GM18907 (cell line): ENCODE measurements around the gene ERI3.

Experiments used
- ATAC-seq: cut with Tn5 transposase; IDR thresholded peaks from one replicate; pipeline ENCODE4 v1.9.1; 2021; ENCODE audit warnings: mild to moderate bottlenecking, moderate library complexity; ENCODE audit not compliant: unreplicated experiment

ERI3 gene, protein sequence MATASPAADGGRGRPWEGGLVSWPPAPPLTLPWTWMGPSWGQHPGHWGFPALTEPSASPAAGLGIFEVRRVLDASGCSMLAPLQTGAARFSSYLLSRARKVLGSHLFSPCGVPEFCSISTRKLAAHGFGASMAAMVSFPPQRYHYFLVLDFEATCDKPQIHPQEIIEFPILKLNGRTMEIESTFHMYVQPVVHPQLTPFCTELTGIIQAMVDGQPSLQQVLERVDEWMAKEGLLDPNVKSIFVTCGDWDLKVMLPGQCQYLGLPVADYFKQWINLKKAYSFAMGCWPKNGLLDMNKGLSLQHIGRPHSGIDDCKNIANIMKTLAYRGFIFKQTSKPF

DNA sequence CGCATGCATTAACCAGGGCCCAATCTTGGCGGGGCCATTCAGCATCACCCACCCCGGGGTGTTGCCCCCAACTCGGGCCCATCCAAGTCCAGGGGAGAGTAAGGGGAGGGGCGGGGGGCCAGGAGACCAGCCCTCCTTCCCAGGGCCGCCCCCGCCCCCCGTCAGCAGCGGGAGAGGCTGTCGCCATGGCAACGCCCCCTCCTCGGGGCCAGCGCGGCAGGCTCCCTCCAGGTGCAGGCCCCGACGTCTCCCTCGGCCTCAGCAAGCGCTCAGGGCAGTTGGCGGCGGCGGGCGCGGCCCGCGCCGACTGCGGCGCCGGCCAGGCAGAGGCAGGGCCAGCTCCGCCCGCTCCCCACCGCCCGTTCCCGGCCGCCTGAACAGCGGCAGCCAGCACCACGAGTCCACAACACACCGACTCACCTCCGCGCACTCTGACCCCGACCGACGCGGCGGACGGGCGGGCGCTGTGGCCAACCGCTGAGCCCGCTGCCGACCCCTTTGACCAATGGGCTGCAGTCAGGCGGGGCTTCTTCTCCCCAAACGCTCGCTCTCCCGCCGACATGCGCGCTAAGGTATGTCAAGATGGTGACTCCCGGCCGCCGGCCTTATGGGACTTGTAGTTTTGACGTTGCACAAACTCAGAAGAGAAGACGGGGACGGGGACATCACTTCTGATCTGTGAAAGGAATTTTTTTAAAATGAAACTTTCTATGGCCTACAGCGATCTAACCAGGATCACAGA lies at the start of gene ERI3:
Gene ERI3 (minus strand): TSS at position 418 of the 742 bp plus-strand sequence. CDS start 231 bp downstream, at position 187.
- ATAC-seq: peak; percentile 96

DNA sequence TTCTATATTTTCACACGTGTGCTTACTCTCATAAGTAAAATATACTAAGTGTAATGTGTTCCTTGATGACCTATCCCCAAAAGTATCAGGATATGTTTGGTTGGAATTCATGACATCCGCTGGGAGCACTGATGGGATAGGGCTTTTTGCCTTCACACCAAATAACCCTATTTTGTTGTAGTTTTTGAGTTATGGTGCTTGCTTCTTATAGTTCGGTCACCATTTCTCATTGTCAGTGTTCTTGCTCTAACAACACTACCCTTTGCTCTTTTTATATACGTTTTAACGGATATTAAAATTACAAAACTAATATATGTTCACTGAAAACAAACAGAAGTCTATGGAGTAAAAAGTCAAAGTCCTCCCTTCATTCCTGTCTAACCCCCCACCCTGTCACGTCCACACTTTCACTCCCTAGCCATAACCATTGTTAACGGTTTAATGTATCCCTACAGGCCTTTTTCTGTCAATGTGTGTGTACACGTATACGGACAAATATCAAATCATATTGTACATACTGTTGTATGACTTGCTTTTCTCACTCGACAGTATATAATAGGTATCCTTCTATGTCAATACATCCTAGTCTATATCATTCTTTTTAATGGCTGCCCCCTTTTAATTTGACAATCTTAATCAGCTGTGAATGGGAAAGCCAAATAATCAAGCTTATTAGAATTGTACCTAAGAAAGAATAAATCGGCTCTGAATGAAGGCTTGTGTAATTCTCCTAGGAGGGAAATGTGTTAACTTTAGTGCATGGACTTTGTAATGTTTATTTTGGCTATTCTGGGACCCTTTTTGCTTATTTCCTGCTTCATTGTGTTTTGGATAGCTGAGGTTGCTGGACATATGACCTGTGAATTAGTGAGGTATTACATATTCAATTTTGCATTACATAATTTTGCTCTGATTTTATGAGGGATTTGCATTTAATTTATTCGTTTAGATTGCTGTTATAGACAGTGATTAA lies 46.5 kb upstream of the ERI3 start:
- no peak for ATAC-seq

DNA sequence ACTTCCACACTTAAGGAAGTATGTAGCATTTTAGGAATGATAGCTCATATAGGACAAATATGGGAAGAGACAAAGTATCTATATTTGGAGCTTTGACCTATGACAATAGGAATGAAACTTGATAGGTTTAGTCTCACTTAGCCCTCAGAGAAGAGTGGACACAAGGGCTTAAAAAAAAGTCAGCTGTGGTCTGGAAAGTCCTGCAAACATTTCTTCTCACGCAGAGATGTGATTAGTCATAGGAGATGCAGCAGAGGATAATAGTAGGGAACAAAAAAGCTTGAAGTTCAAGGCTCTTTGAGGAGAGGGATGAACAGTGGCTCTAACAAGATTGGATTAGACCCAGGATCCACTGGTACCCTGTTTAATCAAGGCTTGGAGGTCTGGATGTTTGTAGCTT lies 35.2 kb upstream of the ERI3 start:
- no peak for ATAC-seq

DNA sequence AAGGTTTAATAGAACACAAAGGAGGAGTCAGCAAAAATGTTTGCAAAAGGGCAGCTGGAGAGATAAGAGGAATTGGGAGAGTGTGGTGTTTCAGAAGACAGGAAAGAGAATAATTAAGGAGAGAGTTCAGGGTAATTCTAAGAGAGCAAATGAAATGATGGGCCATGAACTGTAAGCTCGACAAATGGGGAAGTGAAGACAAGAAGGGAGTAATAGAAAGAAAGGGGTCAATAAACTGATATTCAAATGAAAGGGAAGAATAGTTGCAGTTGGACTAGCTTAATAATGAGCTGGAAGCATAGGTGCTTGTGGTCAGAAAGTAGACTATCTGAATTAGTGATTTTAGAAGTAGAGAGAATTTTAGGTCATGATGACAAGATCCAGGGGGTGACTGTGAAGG lies 34.4 kb upstream of the ERI3 start:
- ATAC-seq: no peak

DNA sequence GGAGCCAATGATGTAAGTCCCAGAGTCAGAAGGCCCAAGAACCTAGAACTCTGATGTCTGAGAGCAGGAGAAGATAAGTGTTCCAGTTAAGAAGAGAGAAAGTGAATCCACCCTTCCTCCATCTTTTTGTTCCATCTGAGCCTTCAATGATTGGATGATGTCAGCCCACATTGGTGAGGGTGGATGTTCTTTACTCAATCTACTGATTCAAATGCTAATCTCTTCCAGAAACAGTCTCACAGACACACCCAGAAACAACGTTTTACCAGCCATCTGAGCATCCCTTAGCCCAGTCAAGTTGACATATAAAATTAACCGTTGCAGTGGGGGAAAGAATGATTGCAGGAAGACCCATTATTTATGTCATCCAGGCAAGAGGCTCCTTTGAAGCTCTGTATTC lies 33.5 kb upstream of the ERI3 start:
- ATAC-seq: no peak

DNA sequence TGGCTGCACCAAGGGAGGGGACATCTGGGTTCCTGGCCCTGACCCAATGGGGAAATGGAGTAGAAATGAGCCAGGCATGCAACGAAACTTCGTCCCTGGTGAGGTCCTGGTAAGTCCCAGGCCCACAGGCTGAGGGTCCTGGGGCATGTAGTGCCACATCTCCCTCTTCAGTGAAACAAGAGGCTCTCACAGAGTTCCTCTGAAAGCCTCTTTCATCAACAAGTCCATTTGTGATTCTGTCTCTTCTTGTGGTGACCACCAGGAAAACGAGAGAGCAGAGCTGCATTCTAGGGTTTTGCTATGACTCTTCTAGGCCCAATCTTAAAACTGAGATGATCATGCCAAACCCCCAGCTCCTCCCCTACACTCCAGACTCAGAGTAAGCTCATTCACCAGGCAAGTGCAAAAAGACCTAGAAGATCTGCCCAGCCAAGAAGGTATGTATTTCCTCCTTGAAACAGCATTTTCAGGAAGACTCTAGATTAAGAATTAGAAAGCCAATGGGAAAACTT lies 25.7 kb upstream of the ERI3 start:
- no peak for ATAC-seq

DNA sequence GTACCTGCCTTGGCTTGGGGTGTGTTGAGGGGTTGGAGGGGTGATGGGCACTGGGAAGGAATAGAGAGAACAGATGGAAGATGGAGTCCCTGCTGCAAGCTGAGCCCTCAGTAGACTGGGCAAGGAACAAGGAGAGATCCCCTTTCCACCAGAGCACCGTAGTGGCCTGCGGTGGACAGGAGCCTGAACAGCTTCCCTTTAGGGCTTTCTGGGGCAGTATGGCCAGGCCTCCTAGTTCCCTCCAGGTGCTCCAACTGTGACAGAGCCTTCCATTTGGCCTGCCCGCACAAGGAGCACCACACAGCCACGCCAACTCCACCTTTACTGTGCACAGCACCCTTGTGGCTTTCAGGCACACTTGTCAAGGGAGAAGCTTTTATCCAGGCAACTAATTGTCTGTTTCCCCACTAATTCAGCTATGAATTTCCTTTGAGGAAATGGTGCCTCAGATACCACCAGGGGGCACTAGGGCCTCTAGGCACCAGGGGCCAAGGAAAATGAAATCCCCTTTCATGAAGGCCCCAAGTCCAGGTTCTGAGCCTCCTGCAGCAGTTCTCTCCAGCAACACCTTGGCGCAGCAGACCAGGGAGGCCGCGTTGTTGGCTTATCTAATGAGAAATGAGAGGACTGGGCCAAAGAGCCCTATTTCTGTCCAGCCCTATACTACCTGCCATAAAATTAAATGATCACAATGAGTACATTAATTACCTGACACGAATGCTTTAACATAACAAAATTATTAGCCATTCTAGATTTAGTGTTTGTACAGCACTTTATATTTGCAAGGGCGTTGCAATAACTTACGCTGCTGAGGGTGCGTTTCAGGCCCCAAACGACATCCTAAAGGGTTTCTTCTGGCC lies 23.1 kb upstream of the ERI3 start:
- ATAC-seq: no peak

DNA sequence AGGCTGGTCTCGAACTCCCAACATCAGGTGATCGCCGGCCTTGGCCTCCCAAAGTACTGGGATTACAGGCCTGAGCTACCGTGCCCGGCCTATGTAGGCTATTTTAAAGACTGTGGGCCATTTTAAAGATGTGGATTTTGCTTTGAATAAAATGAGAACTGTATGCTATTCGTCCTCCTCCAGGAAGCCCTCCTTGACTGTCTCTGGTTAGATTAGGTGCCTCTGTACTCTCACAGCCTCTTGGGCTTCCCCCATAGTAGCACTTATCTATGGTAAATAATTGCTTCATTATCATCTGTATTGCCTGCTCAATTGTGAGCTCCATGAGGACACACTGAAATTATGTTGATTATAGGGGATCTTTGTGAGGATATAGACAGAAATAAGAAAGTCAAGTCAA lies 20.5 kb upstream of the ERI3 start:
- no peak for ATAC-seq

DNA sequence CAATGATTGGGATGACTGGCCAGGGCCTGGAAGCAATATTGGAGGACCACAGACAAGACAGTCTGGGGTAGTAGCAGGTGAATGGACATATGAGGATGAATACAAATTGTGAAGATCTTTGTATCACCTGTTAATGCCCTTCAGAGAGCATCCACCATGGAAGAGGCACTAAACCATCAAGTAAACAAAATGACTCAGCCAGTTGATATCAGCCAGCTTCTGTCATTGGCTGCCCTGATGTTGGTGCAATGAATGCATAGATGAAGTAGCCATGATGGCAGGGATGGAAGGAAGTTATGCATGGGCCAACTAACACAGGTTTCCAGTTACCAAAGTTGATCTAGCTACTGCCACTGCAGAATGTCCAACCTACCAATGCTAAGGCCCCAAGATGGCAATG lies 16.1 kb upstream of the ERI3 start:
- ATAC-seq: no peak

DNA sequence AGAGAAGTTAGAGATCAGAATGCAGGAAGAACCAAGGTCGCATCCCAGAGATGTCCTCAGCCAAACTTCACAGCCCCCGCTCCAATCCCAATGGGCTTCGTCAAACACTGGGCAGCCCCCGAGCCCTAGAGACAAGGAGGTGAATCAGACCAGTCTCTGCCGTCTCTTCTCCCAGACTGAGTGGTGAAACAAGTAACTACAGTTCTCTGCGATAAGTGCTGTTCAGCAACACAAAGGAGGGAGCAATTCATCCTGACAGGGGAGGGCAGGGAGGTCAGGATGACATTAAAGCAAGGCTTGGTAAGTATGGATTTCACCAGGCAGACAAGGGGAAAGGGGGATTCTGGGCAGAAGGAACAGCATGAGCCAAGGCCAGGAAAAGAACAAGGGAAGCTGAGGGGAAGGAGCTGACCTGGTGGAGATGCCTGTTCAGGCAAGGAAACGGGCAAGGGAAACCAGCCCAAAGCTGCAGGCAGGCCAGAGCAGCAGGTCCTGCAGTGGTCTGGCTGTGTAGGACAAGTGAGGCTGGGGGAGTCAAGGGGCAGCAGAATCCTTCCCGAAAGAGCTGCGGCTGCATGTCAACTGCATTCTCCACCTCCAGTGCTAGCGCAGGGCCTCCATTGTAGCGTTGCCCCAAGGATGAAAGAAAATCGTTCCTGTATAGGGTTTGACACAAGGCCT lies 13.6 kb upstream of the ERI3 start:
- no peak for ATAC-seq

DNA sequence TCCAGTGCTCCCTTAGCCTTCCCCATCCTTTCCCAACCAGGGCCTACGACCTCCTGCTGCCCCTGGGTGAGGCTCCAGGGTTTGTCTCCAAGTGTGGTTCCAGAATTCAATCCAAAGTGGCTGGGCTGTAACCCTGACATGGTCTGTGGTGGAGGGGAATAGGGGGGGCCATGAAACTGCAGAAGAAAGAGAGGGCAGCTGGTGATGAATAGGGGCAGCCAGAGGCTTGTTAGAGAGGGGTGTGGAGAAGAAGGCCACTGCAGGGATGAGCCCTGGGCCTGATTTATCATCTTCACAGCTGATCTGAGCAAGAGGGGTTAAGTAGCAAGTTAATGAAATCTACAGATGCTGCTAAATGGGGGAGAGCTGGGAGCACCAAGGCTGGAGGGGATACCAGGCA lies 12.9 kb upstream of the ERI3 start:
- no peak for ATAC-seq

DNA sequence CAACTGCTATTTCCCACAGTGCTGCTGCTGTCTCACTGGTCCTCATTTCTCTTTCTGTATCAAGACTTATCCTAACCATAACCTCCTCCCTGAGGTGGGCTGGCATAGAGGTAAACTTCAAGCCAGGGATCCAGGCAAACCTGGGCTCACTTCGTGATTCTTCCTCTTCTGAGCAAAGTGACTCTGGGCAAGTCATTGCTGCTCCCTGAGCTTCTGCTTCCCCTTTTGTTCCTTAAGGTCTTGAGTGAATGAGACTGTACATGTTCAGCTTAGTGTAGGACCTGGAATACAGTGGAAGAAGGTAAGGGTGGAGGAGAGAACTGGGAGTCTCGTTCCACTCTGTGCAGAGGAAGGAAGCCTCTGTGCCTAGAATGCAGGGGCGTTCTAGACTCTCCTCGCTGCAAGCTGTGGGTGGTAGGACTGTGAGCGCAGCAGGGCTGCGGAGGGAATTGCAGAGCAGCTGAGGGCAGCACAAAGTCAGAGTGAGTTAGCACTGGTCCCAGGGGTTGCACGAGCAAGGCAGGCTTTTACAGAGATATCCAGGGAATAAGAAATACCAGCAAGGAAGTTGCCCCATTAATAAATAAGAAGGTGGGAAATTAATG lies 11.4 kb upstream of the ERI3 start:
- ATAC-seq: no peak

DNA sequence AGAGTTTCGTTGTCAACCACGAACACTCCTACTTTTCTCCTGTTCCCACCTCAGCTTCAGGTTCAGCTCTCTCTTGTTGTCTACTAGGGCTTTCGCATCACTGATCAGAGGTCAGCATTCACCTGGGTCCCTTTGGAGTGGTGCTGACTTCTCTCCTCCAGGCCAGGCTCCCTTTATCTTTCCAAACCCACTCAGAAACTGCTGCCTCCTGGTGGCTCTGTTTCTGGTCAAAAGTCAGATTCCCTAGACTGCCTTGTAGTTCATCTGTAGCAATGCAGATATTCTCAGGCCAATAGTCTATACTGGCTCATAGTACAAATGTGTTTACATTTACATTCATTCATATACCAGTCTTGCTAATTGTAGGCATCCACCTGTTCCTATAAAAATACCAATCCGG lies 6.4 kb upstream of the ERI3 start:
- ATAC-seq: no peak

DNA sequence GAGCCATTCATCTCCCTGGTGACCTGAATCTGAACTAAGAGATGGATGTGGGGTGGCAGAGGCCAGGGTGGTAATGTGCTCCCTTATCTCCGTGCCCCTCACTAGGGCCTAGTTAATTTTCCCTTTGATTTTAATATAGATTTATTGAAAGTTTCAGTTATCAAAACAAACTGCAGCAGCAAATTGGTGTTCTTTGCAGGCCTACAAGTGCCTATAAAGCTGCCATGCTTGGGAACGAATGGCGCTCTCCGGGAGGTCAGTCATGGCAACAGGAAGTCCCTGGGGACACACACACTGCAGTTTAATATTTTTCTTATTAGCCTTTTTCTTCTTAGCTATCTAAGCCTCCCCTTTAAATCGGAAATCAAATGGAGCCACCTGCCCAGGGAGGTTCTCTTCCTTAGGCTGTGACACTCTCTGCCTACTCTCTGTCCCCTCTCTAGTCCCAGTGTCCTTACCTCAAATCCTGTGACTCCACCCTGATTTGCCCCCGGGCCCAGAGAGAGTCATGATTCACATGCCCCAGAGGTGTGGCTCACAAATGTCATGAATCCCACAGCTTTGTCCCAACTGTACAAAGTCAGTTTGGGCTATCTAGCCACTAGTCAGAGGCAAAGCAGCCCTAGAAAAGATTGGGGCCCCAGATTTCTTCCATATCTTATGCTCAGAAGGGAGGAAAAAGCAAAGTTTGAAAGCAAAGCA lies 4.3 kb upstream of the ERI3 start:
- no peak for ATAC-seq

DNA sequence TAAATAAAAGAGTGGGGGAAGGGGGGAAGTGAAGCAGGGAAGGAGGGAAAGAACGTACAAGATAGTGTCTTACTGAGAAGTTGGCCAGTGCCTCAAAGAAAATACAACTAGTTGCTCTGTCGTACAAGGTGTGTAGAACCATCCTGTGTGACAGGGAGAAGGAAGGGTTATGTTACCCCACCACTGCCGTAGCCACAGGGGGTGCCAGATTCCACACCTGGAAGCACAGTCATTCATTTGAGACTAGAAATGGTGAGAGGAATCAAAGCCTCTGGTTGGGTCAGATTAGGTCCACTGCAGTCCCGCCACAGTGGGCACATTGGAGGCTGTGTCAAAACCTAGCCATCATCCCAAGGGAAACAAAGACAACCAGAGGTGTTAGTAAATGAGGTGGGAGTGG lies 2.7 kb upstream of the ERI3 start:
- no peak for ATAC-seq

DNA sequence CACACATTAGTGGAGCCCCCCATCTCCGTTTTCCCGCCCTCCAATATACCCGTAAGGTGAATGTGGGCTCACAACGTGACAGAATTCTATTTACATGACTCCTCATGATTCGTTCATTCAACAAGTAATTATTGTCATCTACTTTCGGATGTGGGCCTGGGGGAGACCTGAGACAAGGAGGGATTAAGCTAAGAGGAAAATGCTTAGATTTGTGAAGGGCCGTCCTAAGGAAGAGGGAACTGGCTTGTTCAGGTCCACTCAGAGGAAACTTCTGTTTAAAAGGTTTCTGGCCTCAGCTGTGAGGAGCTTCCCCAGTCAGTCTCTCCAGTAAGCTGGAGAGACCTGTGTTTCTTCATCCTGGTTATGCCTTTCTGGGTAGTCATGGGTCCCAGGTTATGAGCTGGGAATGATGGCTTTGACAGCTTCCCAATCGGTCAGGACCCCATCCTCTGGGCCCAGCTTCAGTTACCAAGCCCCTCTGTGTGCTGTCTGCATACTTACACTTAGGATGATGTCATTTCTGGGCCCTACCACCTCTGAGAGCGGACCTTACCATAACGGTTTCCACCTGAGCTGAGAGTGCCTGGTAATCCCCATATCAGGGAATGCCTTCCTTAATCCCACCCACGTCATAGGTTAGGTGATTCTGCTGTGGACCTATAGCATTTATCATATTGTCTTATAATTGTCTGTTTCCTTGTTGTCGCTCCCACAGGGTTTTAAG lies 687 bp upstream of the ERI3 start:
- ATAC-seq: no peak

DNA sequence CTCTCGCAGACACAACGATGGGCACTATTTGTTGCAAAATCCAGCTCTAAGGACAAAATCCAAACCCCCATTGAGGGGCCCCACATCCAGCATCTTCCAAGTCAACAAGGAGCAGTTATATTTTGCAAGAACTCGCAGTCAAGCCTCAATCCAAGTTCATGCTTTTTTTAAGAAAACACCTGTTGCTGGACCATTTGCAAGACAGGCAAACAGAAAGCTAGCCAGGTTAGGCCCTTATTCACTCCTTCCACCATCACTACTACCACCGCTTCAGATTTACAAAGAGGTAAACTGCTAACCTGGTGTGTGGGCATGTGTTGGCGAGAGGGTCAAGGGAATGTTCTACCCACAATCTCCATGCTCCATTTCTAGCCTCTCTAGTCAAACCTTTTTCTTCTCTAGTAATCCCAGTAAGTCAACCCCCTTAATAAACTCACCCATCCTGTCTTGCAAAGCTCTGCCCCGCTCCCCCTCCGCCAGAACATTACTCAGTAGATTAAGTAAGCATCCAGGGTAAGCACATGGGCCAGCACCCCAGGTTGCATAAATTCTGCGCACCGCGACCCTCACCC lies 703 bp downstream of the ERI3 start:
- no peak for ATAC-seq

DNA sequence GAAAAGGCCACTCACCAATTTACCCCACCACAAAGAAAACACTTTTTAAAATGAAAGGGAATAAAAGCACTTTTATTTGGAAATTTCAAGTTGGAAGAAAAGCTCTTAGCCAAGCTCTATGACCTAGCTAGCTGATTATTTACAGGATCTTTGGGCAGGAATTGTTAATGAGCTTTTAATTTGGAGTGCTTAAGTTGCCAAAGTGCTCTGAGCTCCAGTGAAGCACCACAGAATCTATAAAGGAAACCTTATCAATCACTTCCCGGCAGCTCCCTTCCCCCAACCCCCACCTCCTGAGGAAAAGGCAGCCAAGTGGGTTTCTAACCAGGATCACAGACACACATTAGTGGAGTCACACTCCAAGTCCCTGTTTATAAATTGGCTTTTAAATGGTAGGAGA lies 1.5 kb downstream of the ERI3 start:
- no peak for ATAC-seq
